ENCODE data around the gene CNTN5. TPM values are rescaled to one million over a fixed set of nuclear protein-coding genes. Genes with fewer than 3 reads are reported as not detected.
A peak's percentile ranks its signal among the peaks of the same experiment; 100 is the strongest.

The CNTN5 gene
- total RNA-seq, 1 experiment from 2014 or later: not detected

DNA sequence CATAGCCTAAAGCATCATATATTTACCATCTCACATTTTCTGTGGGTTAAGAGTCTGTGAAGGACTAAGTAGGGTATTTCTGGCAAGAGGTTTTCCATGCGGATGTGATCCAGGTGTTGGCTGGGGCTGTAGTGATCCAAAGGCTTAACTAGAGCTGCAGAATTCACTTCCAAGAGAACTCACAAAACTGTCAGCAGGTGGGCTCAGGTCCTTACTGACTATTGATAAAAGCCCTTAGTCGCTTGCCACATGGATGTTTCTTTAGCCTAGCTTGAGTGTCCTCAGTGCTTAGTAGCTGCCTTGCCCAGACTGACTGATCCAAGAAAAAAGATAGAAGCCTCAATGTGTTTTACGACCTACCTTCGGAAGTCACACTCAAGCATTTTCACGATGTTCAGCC, 250.8 kb downstream of the CNTN5 start:
- Histone ChIP-seq H2AK5ac (ENCODE audit: insufficient read length, low read length) (no peak overlapping the region), H3K9me3 (ENCODE audit: control insufficient read depth, low read depth, low read length) (no peaks in the 10 kb centered on the region), H3K18ac (ENCODE audit: insufficient read length, low read depth, low read length) (no peak overlapping the region), H2AFZ (ENCODE audit: low read length) (no peak overlapping the region), H3K9ac (ENCODE audit: extremely low read depth, insufficient read length, low read length) (no peak overlapping the region), H3K79me1 (ENCODE audit: insufficient read depth, low read depth, low read length, poor library complexity, severe bottlenecking) (no peaks in the 10 kb centered on the region), H3K4me2 (ENCODE audit: insufficient read depth, insufficient read length, low read length) (no peak overlapping the region), H3K23ac (ENCODE audit: insufficient read length, low read depth, low read length) (no peak overlapping the region), H4K20me1 (ENCODE audit: control insufficient read depth, insufficient read depth, insufficient read length) (no peaks in the 10 kb centered on the region), H3K4ac (ENCODE audit: low read depth, low read length) (no peak overlapping the region), H2BK15ac (ENCODE audit: low read depth, low read length) (no peak overlapping the region), H3K14ac (ENCODE audit: insufficient read depth, low read length) (no peak overlapping the region), H2BK12ac (ENCODE audit: insufficient read length, low read depth, low read length) (no peak overlapping the region), H3K27me3 (ENCODE audit: insufficient read depth, low read length) (no peaks in the 10 kb centered on the region), H3K56ac (ENCODE audit: insufficient read length, low read depth, low read length) (no peak overlapping the region), H2BK20ac (ENCODE audit: low read depth, low read length, poor library complexity, severe bottlenecking) (no peak overlapping the region), H4K8ac (replicated peaks; ENCODE audit: insufficient read length, low read depth, low read length) (no peak overlapping the region), H3K4me1 (ENCODE audit: insufficient read depth, low read length) (peaks cover 2% of the 10 kb centered on the region; the same call in 1 of the 2 replicates), H3T11ph (ENCODE audit: low read length) (no peak overlapping the region), H3K27ac (ENCODE audit: insufficient read length, low read depth, low read length) (no peak overlapping the region), H3K23me2 (ENCODE audit: insufficient read length, low read depth, low read length, poor library complexity, severe bottlenecking) (no peaks in the 10 kb centered on the region), H3K79me2 (ENCODE audit: insufficient read depth, low read length) (no peaks in the 10 kb centered on the region), H2BK5ac (ENCODE audit: insufficient read length, low read length) (no peak overlapping the region), H4K91ac (ENCODE audit: insufficient read length, low read depth, low read length) (no peak overlapping the region), H2BK120ac (ENCODE audit: low read depth, low read length, poor library complexity, severe bottlenecking) (no peak overlapping the region), H4K5ac (ENCODE audit: insufficient read length, low read depth, low read length) (no peak overlapping the region)
- WGBS (ENCODE audit: extremely low coverage, insufficient read length, low lambda C conversion rate): no CpG with 5 or more reads among the region's 5 CpGs
- TF ChIP-seq, protein P1, sequence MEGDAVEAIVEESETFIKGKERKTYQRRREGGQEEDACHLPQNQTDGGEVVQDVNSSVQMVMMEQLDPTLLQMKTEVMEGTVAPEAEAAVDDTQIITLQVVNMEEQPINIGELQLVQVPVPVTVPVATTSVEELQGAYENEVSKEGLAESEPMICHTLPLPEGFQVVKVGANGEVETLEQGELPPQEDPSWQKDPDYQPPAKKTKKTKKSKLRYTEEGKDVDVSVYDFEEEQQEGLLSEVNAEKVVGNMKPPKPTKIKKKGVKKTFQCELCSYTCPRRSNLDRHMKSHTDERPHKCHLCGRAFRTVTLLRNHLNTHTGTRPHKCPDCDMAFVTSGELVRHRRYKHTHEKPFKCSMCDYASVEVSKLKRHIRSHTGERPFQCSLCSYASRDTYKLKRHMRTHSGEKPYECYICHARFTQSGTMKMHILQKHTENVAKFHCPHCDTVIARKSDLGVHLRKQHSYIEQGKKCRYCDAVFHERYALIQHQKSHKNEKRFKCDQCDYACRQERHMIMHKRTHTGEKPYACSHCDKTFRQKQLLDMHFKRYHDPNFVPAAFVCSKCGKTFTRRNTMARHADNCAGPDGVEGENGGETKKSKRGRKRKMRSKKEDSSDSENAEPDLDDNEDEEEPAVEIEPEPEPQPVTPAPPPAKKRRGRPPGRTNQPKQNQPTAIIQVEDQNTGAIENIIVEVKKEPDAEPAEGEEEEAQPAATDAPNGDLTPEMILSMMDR (conservative IDR thresholded peaks at IDR 0.05): no peak
- no peak overlapping the region for H3K4me3 Mint-ChIP-seq
- H3K27ac Mint-ChIP-seq: peak overlapping the region in 1 of 3 experiments; percentile 39; a peak in 1 of 7 replicates
- DNase-seq: peak; percentile 52
- H3K9me3 Mint-ChIP-seq: no peaks in the 10 kb centered on the region
- H3K36me3 Mint-ChIP-seq (ENCODE audit: insufficient read depth in 1 of 3, low read depth in 3 of 3): no peaks in the 10 kb centered on the region
- H3K4me1 Mint-ChIP-seq: peaks cover 11 to 12% of the 10 kb centered on the region in 2 experiments
- no peaks in the 10 kb centered on the region for H3K27me3 Mint-ChIP-seq (ENCODE audit: low read depth)
